ENCODE data around the gene LRRC40. TPM values are rescaled to one million over a fixed set of nuclear protein-coding genes. Genes with fewer than 3 reads are reported as not detected.
"Not testable (repeated sequence)": the region's sequence is repeated elsewhere in the genome, so short reads cannot be mapped to it uniquely, and the experiment has no call there.

LRRC40 gene
- total RNA-seq, 2 donors from 2014 or later = 8.1 to 14.5 TPM

- peaks cover 0 to 24% of the 10 kb centered on the region in 2 donors for H3K4me1 ChIP-seq
- no peaks in the 10 kb centered on the region for H3K9me3 ChIP-seq
- no peak for TF ChIP-seq CTCF (IDR thresholded peaks at IDR 0.05)
- no peak for DNase-seq (ENCODE audit: low spot score)
- H3K36me3 ChIP-seq = no peaks in the 10 kb centered on the region
- H3K27me3 ChIP-seq = no peaks in the 10 kb centered on the region
- no peak overlapping the region for H3K27ac ChIP-seq
- H3K4me3 ChIP-seq = no peak overlapping the region
Observed at GRCh38 chr1:70202173-70202758, 3.1 kb downstream of the LRRC40 start.

DNA sequence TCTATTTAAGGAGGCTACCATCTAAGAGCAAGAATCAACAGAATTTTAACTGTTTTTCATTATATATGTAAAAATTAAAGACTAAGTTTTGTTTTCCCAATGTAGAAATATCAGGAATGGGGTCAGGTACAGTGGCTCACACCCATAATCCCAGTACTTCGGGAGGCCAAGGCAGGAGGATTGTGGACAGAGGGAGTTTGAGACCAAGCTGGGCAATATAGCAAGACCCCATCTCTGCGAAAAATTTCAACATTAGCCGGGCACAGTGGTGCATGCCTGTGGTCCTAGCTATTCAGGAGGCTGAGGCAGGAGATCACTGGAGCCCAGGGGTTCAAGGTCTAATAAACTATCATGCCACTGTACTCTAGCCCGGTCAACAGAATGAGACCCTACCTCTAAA lies 5.3 kb downstream of the LRRC40 start:
- no peak overlapping the region for H3K27ac ChIP-seq
- H3K27me3 ChIP-seq = no peaks in the 10 kb centered on the region
- H3K36me3 ChIP-seq = no peaks in the 10 kb centered on the region
- no peak for DNase-seq (ENCODE audit: low spot score)
- no peak for TF ChIP-seq CTCF (IDR thresholded peaks at IDR 0.05)
- H3K9me3 ChIP-seq = no peaks in the 10 kb centered on the region
- no peak overlapping the region for H3K4me3 ChIP-seq
- H3K4me1 ChIP-seq = peaks cover 0 to 13% of the 10 kb centered on the region in 2 donors

GRCh38 chr1:70196333-70196732 lies 9.0 kb downstream of the LRRC40 start:
- no peak overlapping the region for H3K27ac ChIP-seq
- DNase-seq (ENCODE audit: low spot score) = no peak
- H3K9me3 ChIP-seq = no peaks in the 10 kb centered on the region
- H3K27me3 ChIP-seq = no peaks in the 10 kb centered on the region
- no peaks in the 10 kb centered on the region for H3K36me3 ChIP-seq
- H3K4me3 ChIP-seq = no peak overlapping the region
- H3K4me1 ChIP-seq = no peaks in the 10 kb centered on the region
- TF ChIP-seq CTCF (IDR thresholded peaks at IDR 0.05) = no peak

- TF ChIP-seq CTCF (IDR thresholded peaks at IDR 0.05) = no peak
- Histone ChIP-seq H3K4me1 (no peaks in the 10 kb centered on the region), H3K4me3 (no peak overlapping the region), H3K27me3 (no peaks in the 10 kb centered on the region), H3K27ac (no peak overlapping the region), H3K9me3 (no peaks in the 10 kb centered on the region), H3K36me3 (no peaks in the 10 kb centered on the region)
- no peak for DNase-seq (ENCODE audit: low spot score)
Observed at GRCh38 chr1:70195342-70195741, 10.0 kb downstream of the LRRC40 start.

DNA sequence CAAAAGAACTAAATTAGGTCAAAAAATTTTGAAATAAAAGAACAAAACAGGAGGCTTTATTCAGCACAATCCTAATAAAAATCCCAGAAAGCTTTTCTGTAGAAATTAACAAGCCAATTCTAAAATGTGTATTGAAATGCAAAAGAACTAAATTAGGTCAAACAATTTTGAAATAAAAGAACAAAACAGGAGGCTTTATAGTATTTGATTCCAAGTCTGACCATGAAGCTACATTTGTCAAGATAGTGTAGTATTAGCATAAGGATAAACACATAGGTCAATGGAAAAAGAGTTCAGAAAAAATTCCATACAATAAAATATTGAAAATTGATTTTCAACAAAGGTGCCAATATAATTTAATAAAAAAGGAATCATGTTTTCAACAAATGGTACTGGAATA lies 10.8 kb downstream of the LRRC40 start:
- no peak overlapping the region for H3K27ac ChIP-seq
- DNase-seq (ENCODE audit: low spot score) = no peak
- H3K4me1 ChIP-seq = no peaks in the 10 kb centered on the region
- no peaks in the 10 kb centered on the region for H3K27me3 ChIP-seq
- TF ChIP-seq CTCF (IDR thresholded peaks at IDR 0.05) = no peak
- no peaks in the 10 kb centered on the region for H3K36me3 ChIP-seq
- H3K9me3 ChIP-seq = no peaks in the 10 kb centered on the region
- no peak overlapping the region for H3K4me3 ChIP-seq

DNA sequence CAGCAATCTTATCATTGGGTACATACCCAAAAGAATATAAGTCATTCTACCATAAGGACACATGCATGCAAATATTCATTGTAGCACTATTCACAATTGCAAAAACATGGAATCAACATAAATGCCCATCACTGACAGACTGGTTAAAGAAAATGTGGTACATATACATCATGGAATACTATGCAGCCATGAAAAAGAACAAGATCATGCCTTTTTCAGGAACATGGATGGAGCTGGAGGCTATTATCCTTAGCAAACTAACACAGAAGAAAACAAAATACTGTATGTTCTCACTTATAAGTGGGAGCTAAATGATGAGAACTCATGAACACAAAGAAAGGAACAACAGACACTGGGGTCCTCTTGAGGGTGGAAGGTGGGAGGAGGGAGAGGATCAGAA lies 12.9 kb downstream of the LRRC40 start:
- not testable (repeated sequence) for DNase-seq (ENCODE audit: low spot score); H3K9me3 ChIP-seq; H3K4me1 ChIP-seq

More for the DNA sequence above, 12.9 kb downstream of the LRRC40 start:
- not testable (repeated sequence) for H3K27ac ChIP-seq, H3K4me3 ChIP-seq, H3K27me3 ChIP-seq, H3K36me3 ChIP-seq

Data from right atrium auricular region (tissue), 2 donors.